SK-N-SH (cell line): ENCODE measurements around the gene ANAPC16. TPM values are rescaled to one million over a fixed set of nuclear protein-coding genes. Genes with fewer than 3 reads are reported as not detected.

ENCODE experiments used
- CTCF ChIA-PET: fragments of 300-600, 350-600 bp; formaldehyde crosslinking; extraction: SDS; loops from one replicate; lab custom pipeline; 2021; lab: Yijun Ruan, JAX
- POLR2A ChIA-PET: fragments of 350-600 bp; sonication (Branson Sonifier 250); formaldehyde crosslinking; extraction: SDS; loops from one replicate; lab custom pipeline; 2020; ENCODE audit warnings: antibody characterized with exemption, inconsistent platforms; lab: Yijun Ruan, JAX
- DNase-seq: peaks from one replicate; pipeline ENCODE4 v3.0.0; 2012
- H2AFZ ChIP-seq: fragments of 200-600 bp; sonication (generic); 2 replicates; pipeline ENCODE4 v1.8.1; 2016; ENCODE audit warnings: antibody characterized with exemption, mild to moderate bottlenecking, low read depth
- H3F3A ChIP-seq: fragments of 200-600 bp; sonication (generic); replicated peaks from 2 replicates; pipeline ENCODE3; 2016; ENCODE audit warnings: antibody characterized with exemption, mild to moderate bottlenecking; ENCODE audit not compliant: insufficient read depth
- H3K27ac ChIP-seq, 2 experiments: fragments of 200-500 bp in 1 of 2; fragments of 200-600 bp in 1 of 2; sonication (Bioruptor generic) in 1 of 2; sonication (generic), shearing (Covaris generic) in 1 of 2; 2 replicates each; pipeline versions ENCODE4 v1.5.1 to v1.6.1; 2014 to 2016; ENCODE audit warnings: low read depth in 2 of 2, inconsistent platforms in 1 of 2, low read length in 1 of 2, mild to moderate bottlenecking in 1 of 2, mixed read lengths in 1 of 2
- H3K27me3 ChIP-seq: fragments of 200-600 bp; sonication (generic), shearing (Covaris generic); 2 replicates; pipeline ENCODE4 v1.6.1; 2016; ENCODE audit warnings: mixed run types; ENCODE audit not compliant: insufficient read depth
- H3K36me3 ChIP-seq, 2 experiments: fragments of 200-500 bp in 1 of 2; fragments of 200-600 bp in 1 of 2; sonication (Bioruptor generic) in 1 of 2; sonication (generic) in 1 of 2; replicated peaks in 1 of 2; 2 replicates each; pipeline versions ENCODE3 to v1.5.1; 2014 to 2016; ENCODE audit warnings: low read length in 1 of 2, mild to moderate bottlenecking in 1 of 2; ENCODE audit not compliant: insufficient read depth in 2 of 2, control insufficient read depth in 1 of 2
- H3K4me1 ChIP-seq, 2 experiments: fragments of 200-500 bp in 1 of 2; fragments of 200-600 bp in 1 of 2; sonication (Bioruptor generic) in 1 of 2; sonication (generic), shearing (Covaris generic) in 1 of 2; 2 replicates each; pipeline versions ENCODE4 v1.5.1 to v1.6.1; 2014 to 2016; ENCODE audit warnings: low read depth in 1 of 2, low read length in 1 of 2, mixed run types in 1 of 2; ENCODE audit not compliant: insufficient read depth in 2 of 2, control insufficient read depth in 1 of 2
- H3K4me2 ChIP-seq: fragments of 200-600 bp; sonication (generic), shearing (Covaris generic); 2 replicates; pipeline ENCODE4 v1.6.1; 2017; ENCODE audit warnings: mixed run types
- H3K4me3 ChIP-seq, 2 experiments: fragments of 200-500 bp in 1 of 2; fragments of 200-600 bp in 1 of 2; sonication (Bioruptor generic) in 1 of 2; sonication (generic), shearing (Covaris generic) in 1 of 2; 2 replicates each; pipeline versions ENCODE4 v1.5.1 to v1.8.1; 2014 to 2016; ENCODE audit warnings: low read depth in 2 of 2, inconsistent platforms in 1 of 2, low read length in 1 of 2, mild to moderate bottlenecking in 1 of 2, mixed read lengths in 1 of 2, moderate library complexity in 1 of 2
- H3K79me2 ChIP-seq: fragments of 200-600 bp; sonication (generic); 2 replicates; pipeline ENCODE4 v1.8.1; 2017; ENCODE audit warnings: mild to moderate bottlenecking; ENCODE audit not compliant: insufficient read depth
- H3K9ac ChIP-seq: fragments of 200-600 bp; sonication (generic); 2 replicates; pipeline ENCODE4 v1.6.1; 2017; ENCODE audit warnings: mixed run types
- H3K9me2 ChIP-seq: fragments of 200-600 bp; sonication (generic); 2 replicates; pipeline ENCODE4 v1.6.1; 2017; ENCODE audit warnings: mixed run types
- H3K9me3 ChIP-seq: fragments of 200-600 bp; sonication (generic); 2 replicates; pipeline ENCODE4 v1.6.1; 2017; ENCODE audit warnings: mixed run types, mild to moderate bottlenecking, moderate library complexity
- H4K20me1 ChIP-seq: fragments of 200-600 bp; sonication (generic); 2 replicates; pipeline ENCODE4 v1.6.1; 2017; ENCODE audit warnings: mild to moderate bottlenecking, mixed run types; ENCODE audit not compliant: insufficient read depth
- ELF1 ChIP-seq: IDR thresholded peaks from 2 replicates; pipeline ENCODE4 v1.4.0; 2012
- FOXM1 ChIP-seq: IDR thresholded peaks from 2 replicates; pipeline ENCODE4 v1.4.0; 2012; ENCODE audit warnings: low read depth, mild to moderate bottlenecking
- IRF3 ChIP-seq: fragments of 150-350 bp; IDR thresholded peaks from 2 replicates; pipeline ENCODE4 v1.6.1; 2016; ENCODE audit warnings: mild to moderate bottlenecking, low read depth, low read length
- NRF1 ChIP-seq: IDR thresholded peaks from 2 replicates; pipeline ENCODE4 v1.6.1; 2012; ENCODE audit warnings: low read depth, mild to moderate bottlenecking, low read length
- PBX3 ChIP-seq: IDR thresholded peaks from 2 replicates; pipeline ENCODE4; 2012
- REST ChIP-seq: IDR thresholded peaks from 2 replicates; pipeline ENCODE4 v1.6.1; 2012; ENCODE audit warnings: mild to moderate bottlenecking, low read depth, low read length, moderate library complexity
- RFX5 ChIP-seq: IDR thresholded peaks from 2 replicates; pipeline ENCODE4 v1.6.1; 2012; ENCODE audit warnings: mild to moderate bottlenecking, improper control_type of control experiment, low read length
- RXRA ChIP-seq: IDR thresholded peaks from 2 replicates; pipeline ENCODE4 v1.4.0; 2012; ENCODE audit warnings: low read depth, mild to moderate bottlenecking, borderline replicate concordance
- SIN3A ChIP-seq: IDR thresholded peaks from 2 replicates; pipeline ENCODE4 v1.6.1; 2012; ENCODE audit warnings: low read depth, mild to moderate bottlenecking, low read length, moderate library complexity, borderline replicate concordance
- SMC3 ChIP-seq: IDR thresholded peaks from 2 replicates; pipeline ENCODE4 v1.6.1; 2012; ENCODE audit warnings: low read depth, low read length, improper control_type of control experiment
- TAF1 ChIP-seq: IDR thresholded peaks from 2 replicates; pipeline ENCODE4 v1.6.1; 2012; ENCODE audit warnings: low read depth, mild to moderate bottlenecking, low read length, moderate library complexity, borderline replicate concordance
- USF1 ChIP-seq: IDR thresholded peaks from 2 replicates; pipeline ENCODE4 v1.4.0; 2012; ENCODE audit warnings: low read depth, borderline replicate concordance
- USF2 ChIP-seq: fragments of 150-350 bp; IDR thresholded peaks from 2 replicates; pipeline ENCODE4 v1.6.1; 2017; ENCODE audit warnings: antibody characterized with exemption, low read length, low read depth, borderline replicate concordance
- ZBTB33 ChIP-seq: IDR thresholded peaks from 2 replicates; pipeline ENCODE4 v1.4.0; 2012; ENCODE audit warnings: low read depth, borderline replicate concordance
- WGBS: methylation state at CpG from one replicate; pipeline ENCODE4 v1.1.6; 2017; ENCODE audit warnings: low lambda C conversion rate; 5-methylcytosine and 5-hydroxymethylcytosine counted together
- polyA plus RNA-seq, 3 experiments: library from polyadenylated mRNA; depleted of rRNA; stranded (reverse); fragments of >200 nt; gene quantifications; 2 replicates each; pipeline ENCODE4 v1.2.3, GENCODE V29; 2012

ANAPC16 gene
- polyA plus RNA-seq, 1 of the 3 experiments (the other 2 are of a cell fraction), result 45.2 TPM

GRCh38 chr10:72258617-72259016, 42.8 kb downstream of the ANAPC16 start:
- no peaks in the 10 kb centered on the region for H4K20me1 ChIP-seq
- H3K4me1 ChIP-seq, result peaks cover 22 to 34% of the 10 kb centered on the region in 2 experiments
- H3K9me2 ChIP-seq, result no peaks in the 10 kb centered on the region
- H3K36me3 ChIP-seq, result no peaks in the 10 kb centered on the region
- no peak overlapping the region for H3K4me3 ChIP-seq
- ChIA-PET CTCF (interaction anchor here (1.0 to 8.2 kb wide), 5 partner anchors 16 to 210 kb away, joined by 3 to 70 read pairs (median 3); partner anchors contain the start of gene DDIT4), POLR2A (interaction anchor here (4.5 to 8.8 kb wide), 2 partner anchors 15 to 62 kb away, joined by 22 to 174 read pairs; partner anchors contain the start of gene DDIT4)
- no peaks in the 10 kb centered on the region for H3K79me2 ChIP-seq
- H3K9ac ChIP-seq, result no peak overlapping the region
- H2AFZ ChIP-seq, result no peak overlapping the region
- no peak for TF ChIP-seq SIN3A
- no peak for TF ChIP-seq FOXM1
- TF ChIP-seq SMC3, result no peak
- no peak for TF ChIP-seq PBX3
- TF ChIP-seq RXRA, result no peak
- no peak for TF ChIP-seq RFX5
- no peak for TF ChIP-seq TAF1
- no peak for TF ChIP-seq REST
- TF ChIP-seq USF1, result no peak
- TF ChIP-seq ZBTB33, result no peak
- no peak for TF ChIP-seq ELF1
- TF ChIP-seq IRF3, result no peak
- TF ChIP-seq USF2, result no peak
- no peak for TF ChIP-seq NRF1
- H3K27me3 ChIP-seq, result no peaks in the 10 kb centered on the region
- WGBS, result 97% methylated on average over 4 of the region's 4 CpGs
- no peak overlapping the region for H3K4me2 ChIP-seq
- peak overlapping the region in 1 of 2 experiments; percentile 96; a peak in 1 of 4 replicates for H3K27ac ChIP-seq
- no peak for DNase-seq
- no peaks in the 10 kb centered on the region for H3F3A ChIP-seq
- no peaks in the 10 kb centered on the region for H3K9me3 ChIP-seq
